GM12878 (cell line): Measurements from ENCODE around the gene NBR1. TPM values are rescaled to one million over a fixed set of nuclear protein-coding genes. Genes with fewer than 3 reads are reported as not detected.
A peak's percentile ranks its signal among the peaks of the same experiment; 100 is the strongest.

Experiments
- ATAC-seq: fragments of 200-7000 bp; cut with Tn5 transposase; 3 replicates; pipeline ENCODE4 v1.9.1; 2020; ENCODE audit warnings: mild to moderate bottlenecking, moderate library complexity
- BruUV-seq: library from RNA; stranded (reverse); fragments of 400-500 nt; replicated peaks from 2 replicates; lab custom pipeline; 2021; lab: Mats Ljungman, UMichigan
- CTCF ChIA-PET: fragments of 300-600 bp; sonication (Branson Sonifier 250); formaldehyde crosslinking; extraction: SDS; loops from one replicate; lab custom pipeline; 2021; ENCODE audit warnings: inconsistent platforms; lab: Yijun Ruan, JAX
- POLR2A ChIA-PET: fragments of 350-600 bp; formaldehyde crosslinking; extraction: SDS; loops from one replicate; lab custom pipeline; 2021; ENCODE audit warnings: inconsistent platforms; lab: Charles Lee
- RAD21 ChIA-PET: fragments of 300-600 bp; sonication (Branson Sonifier 250); formaldehyde crosslinking; loops from one replicate; lab custom pipeline; 2023; ENCODE audit warnings: antibody characterized with exemption; ENCODE audit not compliant: unreplicated experiment; lab: Charles Lee
- SMC1A ChIA-PET: fragments of 300-600 bp; sonication (Branson Sonifier 250); formaldehyde crosslinking; loops from one replicate; lab custom pipeline; 2023; ENCODE audit not compliant: unreplicated experiment, uncharacterized antibody; lab: Charles Lee
- DNase-seq: peaks from one replicate; pipeline ENCODE4 v3.0.0-alpha.2; 2011; ENCODE audit warnings: low read depth, low spot score
- FAIRE-seq: peaks from 3 replicates; lab custom pipeline; 2011; peaks lifted over from hg19 to GRCh38; lab: Jason Lieb, UNC
- H2AFZ ChIP-seq: 2 replicates; pipeline ENCODE4 v1.6.0; 2011; ENCODE audit warnings: low read depth, low read length, control low read depth; ENCODE audit not compliant: control insufficient read depth
- H3K27ac ChIP-seq: 2 replicates; pipeline ENCODE4 v1.5.1; 2011; ENCODE audit warnings: control low read depth; ENCODE audit not compliant: control insufficient read depth, insufficient read depth
- H3K27me3 ChIP-seq, 2 experiments: replicated peaks in 1 of 2; 2 replicates each; pipeline versions ENCODE4 v1.6.0 to v1.6.1; 2011; ENCODE audit warnings: low read length in 1 of 2; ENCODE audit not compliant: control insufficient read depth in 2 of 2, insufficient read depth in 2 of 2
- H3K36me3 ChIP-seq, 2 experiments: 2 replicates each; pipeline ENCODE4 v1.5.1; 2011; ENCODE audit warnings: low read length in 1 of 2; ENCODE audit not compliant: control insufficient read depth in 2 of 2, insufficient read depth in 2 of 2
- H3K4me1 ChIP-seq: 2 replicates; pipeline ENCODE4 v1.6.1; 2011; ENCODE audit warnings: mild to moderate bottlenecking, low read length, moderate library complexity, mixed read lengths; ENCODE audit not compliant: control insufficient read depth, insufficient read depth
- H3K4me2 ChIP-seq: 2 replicates; pipeline ENCODE4 v1.6.0; 2011; ENCODE audit warnings: control low read depth; ENCODE audit not compliant: control insufficient read depth, insufficient read depth
- H3K4me3 ChIP-seq: fragments of 200-600 bp; sonication (generic); 2 replicates; pipeline ENCODE4 v1.5.1; 2016
- H3K79me2 ChIP-seq: 2 replicates; pipeline ENCODE4 v1.6.0; 2011; ENCODE audit warnings: low read length; ENCODE audit not compliant: control insufficient read depth, insufficient read depth
- H3K9ac ChIP-seq: 2 replicates; pipeline ENCODE4 v1.8.0; 2011; ENCODE audit warnings: low read length, control low read depth, mixed read lengths; ENCODE audit not compliant: control insufficient read depth, insufficient read depth
- H3K9me3 ChIP-seq: replicated peaks from 3 replicates; pipeline ENCODE4 v1.5.1; 2011; ENCODE audit warnings: mild to moderate bottlenecking, low read length; ENCODE audit not compliant: control insufficient read depth, insufficient read depth
- H4K20me1 ChIP-seq: 2 replicates; pipeline ENCODE4 v1.6.0; 2011; ENCODE audit not compliant: control insufficient read depth, insufficient read depth
- CEBPZ ChIP-seq: fragments of 150-350 bp; IDR thresholded peaks from 2 replicates; pipeline ENCODE4 v1.6.1; 2016; ENCODE audit warnings: low read depth, low read length
- MTA3 ChIP-seq: IDR thresholded peaks from 2 replicates; pipeline ENCODE4 v1.6.1; 2012; ENCODE audit warnings: low read length, inconsistent platforms, borderline replicate concordance
- POLR2A ChIP-seq: IDR thresholded peaks from 2 replicates; pipeline ENCODE4 v1.6.1; 2011; ENCODE audit warnings: low read depth, mild to moderate bottlenecking, low read length
- WGBS: methylation state at CpG from one replicate; pipeline ENCODE4 v1.1.6; 2016; ENCODE audit warnings: low lambda C conversion rate; ENCODE audit not compliant: insufficient replicate concordance, insufficient coverage; ENCODE audit errors: missing lambda C conversion rate; 5-methylcytosine and 5-hydroxymethylcytosine counted together
- in situ Hi-C: fragments of 300-500 bp; cut with MboI; formaldehyde crosslinking; loops from 9 replicates; pipeline ENCODE4 v1.14.3; 2018; ENCODE audit warnings: mixed read lengths
- intact Hi-C: fragments of 100-400 bp; cut with micrococcal nuclease; formaldehyde crosslinking; loops from one replicate; pipeline ENCODE4 v1.14.2; 2022; ENCODE audit not compliant: unreplicated experiment
- polyA plus RNA-seq, 11 experiments: library from polyadenylated mRNA; depleted of rRNA in 4 of 11; unstranded in 6 of 11; stranded (reverse) in 5 of 11; fragments of >200 nt; fragmentation: Nextera tagmentation in 4 of 11; fragmentation: Illumina TruSeq in 1 of 11; extraction: Ambion mirVana in 4 of 11; extraction: Trizol in 1 of 11; gene quantifications; 1 replicate in 1 of 11; 2 replicates in 10 of 11; pipeline versions ENCODE4 v1.2.1 to v1.2.3, GENCODE V29; 2011 to 2016; ENCODE audit warnings: inconsistent platforms in 2 of 11, missing spikeins in 2 of 11, low read depth in 1 of 11
- total RNA-seq, 4 experiments: library from RNA; depleted of rRNA in 3 of 4; stranded (reverse); fragments of >200 nt in 3 of 4; fragmentation: Illumina TruSeq in 1 of 4; extraction: Trizol in 1 of 4; gene quantifications; 2 replicates each; pipeline versions ENCODE4 v1.2.1 to v1.2.3, GENCODE V29; 2013 to 2021

NBR1 gene
- total and polyA plus RNA-seq, 10 of the 15 experiments (the other 5 are each of a cell fraction or from before 2014, with no cell fraction given) = 3.5 to 55.2 (median 28.2) TPM

- H3K9ac ChIP-seq = no peak overlapping the region
- DNase-seq = no peak
- ChIA-PET POLR2A (no interaction called here), CTCF (interaction anchor here (0.5 kb wide), 1 partner anchor 494 kb away, joined by 4 read pairs; no protein-coding TSS in a partner anchor), RAD21 (no interaction called here), SMC1A (no interaction called here)
- H3K4me3 ChIP-seq = no peak overlapping the region
- no peaks in the 10 kb centered on the region for H3K4me1 ChIP-seq
- BruUV-seq = no TSS peak
- no peaks in the 10 kb centered on the region for H3K9me3 ChIP-seq
- in situ Hi-C loops (loop anchor here (25.0 kb wide), 7 partner anchors 442 to 1642 kb away; partner anchors contain the start of genes DNAJC7, EIF1, HDAC5 and MEOX1), intact Hi-C loops (no loop called here)
- no peak overlapping the region for H2AFZ ChIP-seq
- no peak for FAIRE-seq
- no peaks in the 10 kb centered on the region for H3K27me3 ChIP-seq
- no peaks in the 10 kb centered on the region for H4K20me1 ChIP-seq
- H3K36me3 ChIP-seq = peaks cover 2 to 9% of the 10 kb centered on the region in 2 experiments; a peak in 3 of 4 replicates
- no peaks in the 10 kb centered on the region for H3K79me2 ChIP-seq
- H3K4me2 ChIP-seq = no peak overlapping the region
- no peak overlapping the region for H3K27ac ChIP-seq
- 97% methylated on average over 9 of the region's 9 CpGs for WGBS
- no peak for ATAC-seq
- TF ChIP-seq MTA3 (no peak), CEBPZ (no peak), POLR2A (peak; percentile 20; the same call in 1 of the 2 replicates)
Measured at GRCh38 chr17:43220511-43221125, 49.6 kb downstream of the NBR1 start.
